Measurements from ENCODE around the gene NOSIP.

GRCh38 chr19:49513746-49514118 lies 66.6 kb downstream of the NOSIP start:
- no peak for TF ChIP-seq POLR2A (IDR thresholded peaks at IDR 0.05)
- no peak for TF ChIP-seq CTCF (IDR thresholded peaks at IDR 0.05)
